HG03520 (cell line): ENCODE data around the gene VPS36.
"Not testable (repeated sequence)": the region's sequence is repeated elsewhere in the genome, so short reads cannot be mapped to it uniquely, and the experiment has no call there.

Experiments
- ATAC-seq: cut with Tn5 transposase; IDR thresholded peaks from one replicate; pipeline ENCODE4 v1.9.1; 2021; ENCODE audit warnings: mild to moderate bottlenecking, moderate library complexity; ENCODE audit not compliant: unreplicated experiment

Gene VPS36

GRCh38 chr13:52450012-52450792 lies at the start of gene VPS36:
Gene VPS36, minus strand, starts transcription at chr13:52450634. Its CDS starts 40 bp downstream, at chr13:52450594.
- ATAC-seq: peak; percentile 64

GRCh38 chr13:52497979-52498378 lies 47.5 kb upstream of the VPS36 start:
- ATAC-seq: not testable (repeated sequence)

GRCh38 chr13:52494241-52494640 lies 43.8 kb upstream of the VPS36 start:
- not testable (repeated sequence) for ATAC-seq

- not testable (repeated sequence) for ATAC-seq
Observed at GRCh38 chr13:52491015-52491414, 40.6 kb upstream of the VPS36 start.

- not testable (repeated sequence) for ATAC-seq
Observed at GRCh38 chr13:52488763-52489162, 38.3 kb upstream of the VPS36 start.

GRCh38 chr13:52487078-52487477 lies 36.6 kb upstream of the VPS36 start:
- not testable (repeated sequence) for ATAC-seq

- ATAC-seq: not testable (repeated sequence)
Observed at GRCh38 chr13:52480677-52481428, 30.4 kb upstream of the VPS36 start.

GRCh38 chr13:52468487-52468886 lies 18.1 kb upstream of the VPS36 start:
- not testable (repeated sequence) for ATAC-seq

- ATAC-seq: no peak
Observed at GRCh38 chr13:52463526-52463925, 13.1 kb upstream of the VPS36 start.

- no peak for ATAC-seq
Observed at GRCh38 chr13:52461265-52461664, 10.8 kb upstream of the VPS36 start.

- ATAC-seq: no peak
Observed at GRCh38 chr13:52459668-52460067, 9.2 kb upstream of the VPS36 start.

- ATAC-seq: peak; percentile 18
Observed at GRCh38 chr13:52455677-52456041, 5.2 kb upstream of the VPS36 start.

GRCh38 chr13:52454820-52455676 lies 4.6 kb upstream of the VPS36 start, which contains the start of gene CKAP2:
Gene CKAP2, plus strand, starts transcription at chr13:52455478. Its CDS starts 79 bp downstream, at chr13:52455557.
- peak; percentile 69 for ATAC-seq

- ATAC-seq: peak; percentile 37
Observed at GRCh38 chr13:52454459-52454819, 4.0 kb upstream of the VPS36 start.

GRCh38 chr13:52452470-52452869 lies 2.0 kb upstream of the VPS36 start:
- no peak for ATAC-seq

GRCh38 chr13:52451135-52451804 lies 836 bp upstream of the VPS36 start:
- ATAC-seq: no peak

- ATAC-seq: no peak
Observed at GRCh38 chr13:52450793-52451116, 321 bp upstream of the VPS36 start.

- ATAC-seq: no peak
Observed at GRCh38 chr13:52449331-52450011, 963 bp downstream of the VPS36 start.

- ATAC-seq: no peak
Observed at GRCh38 chr13:52447815-52448552, 2.5 kb downstream of the VPS36 start.
